Measurements from ENCODE around the gene PARP12.

Gene PARP12

DNA sequence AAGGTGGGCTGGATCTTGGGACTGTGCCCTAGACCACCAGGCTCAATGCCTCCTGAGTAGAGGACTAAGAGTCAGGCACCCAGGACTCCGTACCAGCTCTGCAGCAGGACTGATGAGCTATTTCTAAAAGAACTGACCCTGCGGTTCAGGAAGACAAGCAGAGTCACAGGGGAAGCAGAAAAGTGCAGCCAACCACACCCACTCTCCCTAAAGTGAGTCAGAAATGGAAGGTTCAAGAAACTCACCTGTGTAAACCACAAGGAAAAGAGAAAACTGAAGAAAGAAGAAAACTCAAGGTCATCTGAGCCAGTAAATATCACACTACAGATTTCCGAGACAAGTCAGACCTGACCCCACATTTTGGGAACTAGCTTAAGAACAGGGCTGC, 2.5 kb downstream of the PARP12 start:
- TF ChIP-seq, protein P1, sequence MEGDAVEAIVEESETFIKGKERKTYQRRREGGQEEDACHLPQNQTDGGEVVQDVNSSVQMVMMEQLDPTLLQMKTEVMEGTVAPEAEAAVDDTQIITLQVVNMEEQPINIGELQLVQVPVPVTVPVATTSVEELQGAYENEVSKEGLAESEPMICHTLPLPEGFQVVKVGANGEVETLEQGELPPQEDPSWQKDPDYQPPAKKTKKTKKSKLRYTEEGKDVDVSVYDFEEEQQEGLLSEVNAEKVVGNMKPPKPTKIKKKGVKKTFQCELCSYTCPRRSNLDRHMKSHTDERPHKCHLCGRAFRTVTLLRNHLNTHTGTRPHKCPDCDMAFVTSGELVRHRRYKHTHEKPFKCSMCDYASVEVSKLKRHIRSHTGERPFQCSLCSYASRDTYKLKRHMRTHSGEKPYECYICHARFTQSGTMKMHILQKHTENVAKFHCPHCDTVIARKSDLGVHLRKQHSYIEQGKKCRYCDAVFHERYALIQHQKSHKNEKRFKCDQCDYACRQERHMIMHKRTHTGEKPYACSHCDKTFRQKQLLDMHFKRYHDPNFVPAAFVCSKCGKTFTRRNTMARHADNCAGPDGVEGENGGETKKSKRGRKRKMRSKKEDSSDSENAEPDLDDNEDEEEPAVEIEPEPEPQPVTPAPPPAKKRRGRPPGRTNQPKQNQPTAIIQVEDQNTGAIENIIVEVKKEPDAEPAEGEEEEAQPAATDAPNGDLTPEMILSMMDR (IDR thresholded peaks at IDR 0.05; ENCODE audit: control insufficient read depth, extremely low read depth, insufficient read depth) = no peak
- DNase-seq (ENCODE audit: low read depth) = no peak
- no peak overlapping the region for H3K4me3 ChIP-seq (ENCODE audit: low read depth, low read length)

DNA sequence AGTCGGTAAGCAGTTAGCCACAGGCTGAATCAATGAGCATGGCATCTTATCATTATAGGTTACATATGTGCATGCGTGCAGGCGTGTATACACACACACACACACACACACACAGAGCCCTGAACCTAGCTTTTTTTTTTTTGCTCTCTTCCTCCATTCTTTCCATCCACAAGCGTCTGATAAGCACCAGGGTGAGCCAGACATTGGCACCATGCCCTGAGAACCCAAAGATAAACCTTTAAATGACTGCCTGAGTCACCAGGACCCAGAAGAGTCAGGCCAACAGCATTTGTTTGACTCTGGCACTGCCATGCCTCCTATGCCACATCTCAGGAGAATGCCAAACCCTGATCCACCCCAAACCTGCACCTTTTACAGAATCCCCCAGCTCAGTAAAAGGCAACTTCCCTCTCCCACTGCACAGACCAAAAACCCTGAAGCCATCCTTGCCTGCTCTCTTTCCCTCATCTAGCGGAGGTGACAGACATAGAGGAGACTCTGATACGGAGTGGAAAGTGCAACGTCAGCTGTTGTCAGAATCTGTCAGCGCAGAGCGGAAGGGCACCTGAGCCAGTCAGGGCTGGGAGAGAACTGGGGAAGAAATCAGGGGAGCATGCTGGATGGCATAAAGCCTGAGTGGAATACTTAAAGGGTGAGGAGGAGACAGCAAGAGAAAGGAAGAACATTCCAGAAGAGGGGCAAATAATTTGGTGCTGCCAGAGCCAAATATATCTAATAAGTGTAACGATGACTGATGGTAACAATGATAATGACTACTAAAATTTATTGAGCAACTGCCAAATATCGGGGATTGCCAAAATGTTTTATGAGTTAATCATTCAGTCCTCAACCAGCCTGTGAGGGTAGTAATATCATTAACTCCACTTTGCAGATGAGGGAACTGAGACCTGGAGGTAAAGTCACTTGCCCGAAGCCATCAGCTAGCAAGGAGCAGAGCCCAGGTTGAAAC, 3.2 kb downstream of the PARP12 start:
- peak; percentile 43 for DNase-seq (ENCODE audit: low read depth)
- TF ChIP-seq, protein P1 (IDR thresholded peaks at IDR 0.05; ENCODE audit: control insufficient read depth, extremely low read depth, insufficient read depth) = no peak
- H3K4me3 ChIP-seq (ENCODE audit: low read depth, low read length) = no peak overlapping the region

DNA sequence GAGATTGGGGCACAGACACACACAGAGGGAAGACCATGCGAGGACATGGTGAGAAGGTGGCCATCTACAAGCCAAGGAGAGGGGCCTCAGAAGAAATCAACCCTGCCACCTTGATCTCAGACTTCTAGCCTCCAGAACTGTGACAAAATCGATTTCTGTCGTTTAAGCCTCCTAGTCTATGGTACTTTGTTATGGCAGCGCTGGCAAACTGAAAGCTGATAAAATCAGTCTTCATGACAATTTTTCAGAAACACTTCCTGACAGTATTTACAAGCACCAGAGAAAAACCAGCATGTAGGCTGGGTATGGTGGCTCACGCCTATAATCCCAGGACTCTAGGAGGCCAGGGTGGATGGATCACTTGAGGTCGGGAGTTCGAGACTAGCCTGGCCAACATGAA, 4.2 kb downstream of the PARP12 start:
- TF ChIP-seq, protein P1 (IDR thresholded peaks at IDR 0.05; ENCODE audit: control insufficient read depth, extremely low read depth, insufficient read depth) = no peak
- no peak for DNase-seq (ENCODE audit: low read depth)
- no peak overlapping the region for H3K4me3 ChIP-seq (ENCODE audit: low read depth, low read length)

DNA sequence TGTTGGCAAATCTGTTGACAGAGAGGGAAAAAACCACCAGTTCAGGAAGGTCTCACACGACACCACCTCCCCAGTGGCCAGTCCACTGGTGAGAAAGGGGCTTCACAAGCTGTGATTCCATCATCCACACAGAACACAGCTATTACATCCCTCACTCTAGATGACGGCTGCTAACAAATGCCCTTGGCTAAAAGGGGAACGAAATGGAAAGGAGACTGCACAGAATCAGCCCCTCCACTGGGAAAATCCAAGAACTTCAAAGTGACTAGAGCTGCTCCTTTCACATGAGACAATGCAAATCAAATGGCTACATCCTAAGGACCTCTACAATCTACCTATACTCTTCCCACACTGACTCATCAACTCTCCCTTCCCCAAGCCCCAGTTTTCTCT, 5.6 kb downstream of the PARP12 start:
- TF ChIP-seq, protein P1 (IDR thresholded peaks at IDR 0.05; ENCODE audit: control insufficient read depth, extremely low read depth, insufficient read depth) = no peak
- DNase-seq (ENCODE audit: low read depth) = no peak
- H3K4me3 ChIP-seq (ENCODE audit: low read depth, low read length) = no peak overlapping the region

DNA sequence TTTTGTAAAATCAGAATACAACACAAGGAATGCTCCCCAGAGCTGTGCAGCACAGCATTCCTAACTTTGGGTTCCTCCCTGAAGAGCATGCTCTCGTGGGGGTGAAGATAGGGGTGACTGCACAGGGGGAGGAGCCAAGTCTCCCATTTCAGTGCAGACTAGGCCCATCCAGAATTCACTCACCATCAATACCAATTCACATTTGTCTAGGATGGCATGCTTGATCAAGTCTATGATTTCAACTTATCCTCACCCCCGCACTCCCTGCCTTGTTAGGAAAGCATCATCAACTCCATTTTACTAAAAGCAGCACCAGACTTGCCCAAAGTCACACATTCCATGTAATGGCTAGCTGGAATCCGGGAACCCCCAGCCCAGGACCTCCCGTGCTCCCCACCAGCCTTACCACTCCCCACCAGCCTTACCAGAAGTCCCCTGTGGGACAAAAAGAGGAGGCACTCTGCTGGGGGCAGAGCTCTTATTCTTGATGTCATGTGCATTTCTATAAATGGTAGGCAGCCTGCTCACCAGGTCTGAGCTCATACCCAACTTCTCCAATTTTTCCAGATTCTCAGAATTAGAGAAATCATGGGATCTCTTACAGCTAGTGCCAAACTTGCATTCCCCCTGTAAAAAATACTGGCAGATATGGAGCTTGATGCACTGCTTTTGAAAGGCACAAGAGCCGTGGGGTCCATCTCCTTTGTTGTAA, 6.2 kb downstream of the PARP12 start:
- H3K4me3 ChIP-seq (ENCODE audit: low read depth, low read length) = no peak overlapping the region
- no peak for DNase-seq (ENCODE audit: low read depth)
- TF ChIP-seq, protein P1 (IDR thresholded peaks at IDR 0.05; ENCODE audit: control insufficient read depth, extremely low read depth, insufficient read depth) = no peak

DNA sequence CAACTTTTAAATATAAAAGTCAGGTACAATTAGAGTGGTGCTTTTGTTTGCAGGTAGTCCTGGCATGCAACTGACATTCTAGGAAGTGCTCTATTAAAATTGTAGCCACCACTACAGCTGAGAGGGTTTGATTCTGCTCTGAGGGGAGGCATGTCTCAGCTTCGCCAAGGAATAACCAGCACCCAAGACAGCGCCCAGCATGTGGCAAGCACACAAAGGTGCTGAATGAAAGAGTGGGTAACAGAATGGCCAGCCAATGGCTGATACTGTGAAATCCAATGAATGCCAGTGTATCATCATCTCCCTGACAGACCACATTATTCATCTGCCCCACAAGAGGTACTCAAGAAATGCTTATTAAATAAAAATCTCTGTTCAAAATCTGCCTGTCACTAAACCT, 6.9 kb downstream of the PARP12 start:
- no peak overlapping the region for H3K4me3 ChIP-seq (ENCODE audit: low read depth, low read length)
- TF ChIP-seq, protein P1 (IDR thresholded peaks at IDR 0.05; ENCODE audit: control insufficient read depth, extremely low read depth, insufficient read depth) = no peak
- no peak for DNase-seq (ENCODE audit: low read depth)
